GM11168 (cell line): ENCODE measurements around the gene SCRN2.

Experiments used
- in situ Hi-C: fragments of 300-500 bp; cut with MboI; formaldehyde crosslinking; loops from one replicate; pipeline ENCODE4 v1.12.0; 2022; ENCODE audit warnings: low sequenced_read_pairs; ENCODE audit not compliant: unreplicated experiment

SCRN2 gene

GRCh38 chr17:47823519-47823918 is 17.6 kb downstream of the SCRN2 start:
- in situ Hi-C loops = no loop called here

GRCh38 chr17:47822785-47823184 is 18.3 kb downstream of the SCRN2 start:
- in situ Hi-C loops = no loop called here

- in situ Hi-C loops = no loop called here
These were observed 19.4 kb downstream of the SCRN2 start, which contains the start of gene OSBPL7 for GRCh38 chr17:47821424-47822391. Gene OSBPL7 (minus strand): TSS chr17:47821794. CDS start chr17:47820278, 1,516 bp downstream.

DNA sequence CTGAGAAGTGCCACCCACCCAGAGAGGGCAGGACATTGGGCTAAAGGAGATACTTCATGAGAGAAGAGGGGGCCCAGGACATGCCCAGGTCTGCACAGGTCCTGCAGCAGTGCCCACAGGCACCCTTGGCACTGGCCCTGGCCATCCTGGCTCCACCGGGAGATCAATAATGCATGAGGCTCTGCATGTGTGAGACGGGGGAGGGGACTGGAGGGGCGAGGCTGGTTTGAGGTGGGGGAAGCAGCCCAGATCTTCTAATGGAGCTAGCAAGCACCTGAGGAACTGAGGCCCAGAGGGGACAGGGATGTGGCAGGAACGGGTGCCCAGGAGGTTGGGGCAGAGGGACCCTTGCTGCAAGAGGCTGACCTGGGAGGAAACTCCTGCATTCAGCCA is 20.0 kb downstream of the SCRN2 start:
- in situ Hi-C loops = no loop called here

- in situ Hi-C loops = no loop called here
These were observed 20.9 kb downstream of the SCRN2 start for GRCh38 chr17:47820033-47820789.

- in situ Hi-C loops = no loop called here
These were observed 21.6 kb downstream of the SCRN2 start for GRCh38 chr17:47819475-47819874.

DNA sequence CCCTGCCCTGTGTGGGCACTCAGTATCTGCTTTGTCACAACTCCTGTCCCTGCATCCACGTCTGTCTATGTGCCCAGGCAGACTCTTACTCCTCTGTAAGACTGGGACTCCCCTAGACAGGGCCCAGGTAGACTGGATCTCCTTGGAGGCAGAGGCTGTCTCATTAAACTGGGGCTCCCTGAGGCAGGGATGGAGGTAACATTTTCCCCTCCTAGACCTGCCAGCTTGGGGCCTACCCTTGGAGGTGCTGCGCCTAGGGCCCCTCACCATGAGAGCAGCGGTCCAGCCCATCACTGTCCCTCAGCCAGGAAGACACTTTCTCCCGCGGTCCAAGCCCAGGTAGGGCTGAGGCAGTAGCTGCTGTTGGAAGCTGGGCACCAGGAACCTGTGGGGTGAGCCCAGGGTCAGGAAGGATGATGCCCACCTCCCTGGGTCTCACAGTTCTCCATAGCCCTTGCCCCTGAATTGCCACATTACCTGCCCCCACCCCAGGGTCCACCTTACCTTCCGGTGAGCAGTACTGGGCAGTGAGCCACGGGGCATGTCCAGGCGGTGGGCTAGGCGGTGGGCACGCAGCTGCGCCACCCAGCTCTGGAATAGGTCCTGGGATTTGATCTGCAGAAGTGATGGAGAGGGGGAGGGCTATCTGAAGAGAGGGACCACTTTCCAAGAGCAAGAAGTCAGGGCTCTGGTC is 22.9 kb downstream of the SCRN2 start:
- in situ Hi-C loops = no loop called here

DNA sequence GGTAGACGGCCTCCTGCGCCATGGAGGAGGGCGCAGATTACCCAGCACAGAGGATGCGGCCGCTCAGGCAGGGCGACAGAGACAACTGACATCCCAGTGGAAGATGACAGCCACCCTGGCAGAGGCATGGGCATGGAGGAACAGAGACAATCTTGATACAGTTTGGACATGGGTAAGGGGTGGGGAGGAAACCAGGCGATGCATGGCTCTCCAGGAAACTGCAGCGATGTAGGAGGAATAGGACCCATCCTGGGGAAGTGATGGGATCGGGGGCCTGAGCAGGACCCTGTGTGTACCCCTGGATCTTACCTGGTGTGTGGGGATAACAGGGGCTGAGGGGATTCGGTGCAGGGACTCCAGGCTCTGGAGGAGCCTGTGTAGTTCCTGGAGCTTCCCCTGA is 24.1 kb downstream of the SCRN2 start:
- in situ Hi-C loops = no loop called here

DNA sequence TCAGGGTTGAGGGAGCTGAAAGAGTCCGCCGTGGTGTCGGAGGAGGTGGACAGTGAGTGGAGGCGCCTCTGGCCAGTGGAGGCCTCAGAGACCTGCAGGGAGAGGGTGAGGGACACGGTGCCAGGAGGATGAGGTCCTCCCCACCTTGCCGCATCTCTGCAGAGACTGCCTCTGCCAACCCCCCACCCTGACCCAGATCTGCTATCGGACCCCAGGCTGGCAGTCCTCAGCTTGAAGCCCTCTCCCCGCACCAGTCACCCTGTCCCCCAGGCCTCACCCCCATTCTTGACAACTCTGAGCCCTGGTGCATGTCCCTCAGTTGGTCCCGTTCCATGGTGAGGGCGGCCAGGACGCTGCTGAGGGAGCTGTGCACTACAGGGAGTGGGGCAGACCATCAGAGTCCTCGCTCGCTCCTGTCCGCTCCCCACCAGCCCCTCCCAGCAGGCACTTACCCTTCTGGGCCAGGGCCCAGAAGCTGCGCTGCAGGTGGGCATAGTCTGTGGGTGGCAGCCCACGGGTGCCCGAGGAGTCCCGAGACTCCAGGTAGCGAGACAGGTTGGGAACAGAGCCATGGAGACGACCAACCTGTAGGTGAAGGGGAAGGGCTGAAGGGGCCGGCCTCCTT is 24.9 kb downstream of the SCRN2 start:
- in situ Hi-C loops = no loop called here

GRCh38 chr17:47815106-47815918 is 25.8 kb downstream of the SCRN2 start:
- in situ Hi-C loops = no loop called here

DNA sequence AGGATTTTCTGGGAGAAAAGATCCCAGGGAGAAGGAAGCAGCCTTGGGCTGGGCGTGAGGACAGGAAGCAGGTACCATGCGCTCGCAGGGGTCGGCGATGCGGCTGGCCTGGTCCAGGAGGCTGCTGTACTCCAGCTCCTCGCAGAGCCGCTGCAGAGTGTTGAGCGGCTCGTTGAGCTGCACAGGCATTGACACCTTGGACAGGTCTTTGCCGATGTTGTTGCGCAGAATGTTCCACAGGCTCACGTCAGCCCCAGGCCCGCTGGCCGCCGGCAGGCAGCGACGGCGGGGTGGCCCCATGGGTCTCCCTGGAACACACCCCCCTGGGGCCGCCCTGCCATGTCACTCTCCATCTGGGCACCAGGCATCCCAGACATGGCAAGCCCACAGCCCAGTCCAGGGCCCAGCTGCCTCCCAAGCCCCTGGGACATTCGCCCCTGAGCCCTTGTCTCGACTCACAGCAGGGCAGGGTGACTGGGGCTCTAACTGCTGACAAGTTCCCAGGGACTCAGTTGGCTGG is 27.5 kb downstream of the SCRN2 start:
- in situ Hi-C loops = no loop called here

DNA sequence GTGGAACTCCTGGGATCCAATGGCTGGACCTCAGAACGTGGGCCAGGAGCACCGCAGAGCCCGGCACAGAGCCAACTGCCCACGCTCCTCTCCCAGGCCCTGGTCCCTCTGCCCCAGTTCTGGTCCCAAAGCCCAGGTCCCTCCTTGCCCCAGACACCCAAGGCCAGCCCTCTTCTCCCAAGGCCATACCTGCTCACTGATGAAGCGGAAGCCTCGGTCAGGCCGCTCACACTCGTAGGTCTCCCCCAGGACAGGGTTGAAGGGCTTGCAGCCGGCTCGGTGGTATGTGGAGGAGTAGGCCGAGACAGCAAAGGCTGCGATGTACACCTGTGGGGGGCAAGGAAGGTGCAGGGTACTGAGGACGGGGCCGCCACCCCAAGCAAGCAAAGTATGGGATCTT is 28.0 kb downstream of the SCRN2 start:
- in situ Hi-C loops = no loop called here

DNA sequence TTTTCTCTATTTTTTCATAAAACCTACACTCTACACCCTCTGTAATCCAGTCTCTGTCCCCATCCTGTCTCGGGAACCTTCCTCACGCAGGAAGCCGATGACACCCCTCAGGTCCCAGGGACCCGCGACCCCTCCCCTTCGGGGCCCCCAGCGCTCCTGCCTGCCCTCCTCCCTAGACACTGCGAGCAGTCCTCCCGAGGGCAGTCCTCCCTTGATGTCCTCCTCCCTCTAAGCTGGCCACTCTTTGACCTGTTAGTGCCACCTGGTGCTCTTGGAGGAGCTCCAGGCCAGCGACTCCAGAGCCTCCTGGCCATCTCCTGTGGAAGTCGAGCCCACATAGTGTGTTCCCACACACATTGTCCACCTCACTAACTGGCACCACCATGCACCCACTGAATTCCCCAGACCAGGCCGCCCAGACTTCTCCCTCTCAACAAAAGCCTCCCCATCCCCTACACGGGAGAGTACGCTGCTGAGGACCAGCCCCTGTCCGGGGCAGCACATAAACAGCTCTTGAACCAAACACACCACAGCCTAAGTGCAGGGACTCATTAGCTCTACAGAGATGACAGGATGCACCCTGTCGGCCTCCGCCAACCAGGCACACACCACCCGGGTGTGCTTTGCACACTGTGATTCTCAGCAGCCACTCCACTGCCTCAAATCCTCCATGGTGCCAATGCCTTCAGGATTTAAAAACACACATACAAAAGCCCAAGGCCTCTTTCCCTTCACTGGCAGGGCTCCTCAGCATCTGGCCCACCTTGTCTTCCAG is 28.7 kb downstream of the SCRN2 start:
- in situ Hi-C loops = no loop called here

- in situ Hi-C loops = no loop called here
These were observed 29.4 kb downstream of the SCRN2 start for GRCh38 chr17:47811709-47812108.

DNA sequence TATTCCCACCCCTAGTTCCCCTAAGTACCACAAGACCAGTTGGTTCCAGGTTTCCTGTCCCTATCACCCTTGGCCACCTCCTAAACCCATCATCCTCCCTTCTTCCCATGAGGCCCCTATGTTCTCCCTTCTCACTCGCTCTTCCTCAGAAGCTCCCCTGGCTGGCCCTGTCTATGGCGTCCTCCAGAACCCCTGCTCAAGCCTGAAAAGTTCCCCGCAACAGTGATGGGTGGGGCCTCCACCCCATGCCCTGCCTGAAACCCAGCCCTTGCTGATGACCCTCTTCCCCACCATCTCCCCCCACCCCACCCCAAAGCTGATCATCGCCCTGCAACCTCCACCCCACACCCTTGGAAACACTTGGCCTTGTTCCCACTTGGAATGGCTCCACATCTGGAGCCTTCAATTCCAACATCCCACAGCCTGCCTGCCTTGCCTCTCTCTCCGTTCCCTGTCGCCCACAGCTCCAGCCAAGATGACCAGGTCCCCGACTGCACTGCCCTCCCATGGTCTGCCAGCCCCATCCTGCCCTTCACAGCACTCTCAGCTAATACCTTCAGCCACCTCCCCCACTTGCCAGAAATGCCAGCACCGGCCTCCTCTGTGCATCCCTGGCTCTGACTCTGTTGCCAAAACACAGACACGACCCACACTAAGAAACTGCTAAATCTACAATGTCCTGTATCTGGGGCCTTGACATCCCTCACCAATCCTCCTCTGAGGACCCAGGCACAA is 30.0 kb downstream of the SCRN2 start:
- in situ Hi-C loops = no loop called here

DNA sequence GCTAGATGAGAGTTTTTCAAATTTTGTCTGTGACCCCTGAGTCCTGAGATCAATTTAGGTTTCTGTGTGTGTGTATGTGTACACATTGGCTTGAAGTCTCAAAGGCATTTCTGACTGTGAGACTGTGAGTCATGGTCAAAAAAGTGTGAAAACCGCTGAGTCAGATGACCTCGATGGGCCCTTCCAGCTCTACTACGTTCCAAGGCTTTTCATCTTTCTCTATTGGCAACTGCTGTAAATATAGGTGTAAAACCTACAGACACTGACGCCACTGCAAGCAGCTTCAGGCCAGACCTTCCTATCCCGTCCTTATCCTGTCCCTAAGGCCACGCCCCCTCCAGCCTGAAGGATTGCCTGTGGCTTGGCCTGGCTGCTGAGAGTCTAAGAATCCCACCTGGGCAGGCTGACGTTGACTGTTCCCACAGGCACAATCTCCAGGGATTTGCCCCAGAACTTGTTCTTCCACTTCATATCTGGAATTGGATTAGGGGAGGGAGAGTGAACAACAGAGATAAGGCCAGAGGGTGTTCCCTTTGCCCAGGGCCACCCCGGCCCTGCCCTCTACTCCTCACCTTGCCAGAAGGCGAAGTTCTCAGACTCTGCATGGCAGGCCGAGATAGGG is 30.8 kb downstream of the SCRN2 start:
- in situ Hi-C loops = no loop called here

- in situ Hi-C loops = no loop called here
These were observed 32.1 kb downstream of the SCRN2 start for GRCh38 chr17:47808830-47809480.
